ENCODE measurements around the gene GPAM.

DNA sequence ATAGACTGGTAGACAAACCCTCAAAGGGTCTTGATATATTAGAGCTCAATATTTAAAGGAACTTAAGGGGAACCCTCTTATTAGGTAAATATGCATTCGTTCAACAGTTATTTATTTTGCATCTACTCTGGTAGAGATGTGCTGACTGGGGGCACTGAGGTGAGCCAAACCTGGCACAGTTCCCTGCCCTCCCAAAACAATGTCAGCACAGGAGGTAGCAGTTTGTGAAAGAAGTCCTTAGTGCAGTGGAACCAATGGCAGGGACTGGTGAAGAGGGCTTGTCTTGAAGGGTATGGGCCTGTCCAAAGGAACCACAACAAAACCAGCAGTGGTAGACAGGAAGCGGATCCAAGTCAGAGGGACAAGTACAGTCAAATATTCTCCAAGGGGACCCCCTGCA, 32.6 kb upstream of the GPAM start:
- TF ChIP-seq, protein P1, sequence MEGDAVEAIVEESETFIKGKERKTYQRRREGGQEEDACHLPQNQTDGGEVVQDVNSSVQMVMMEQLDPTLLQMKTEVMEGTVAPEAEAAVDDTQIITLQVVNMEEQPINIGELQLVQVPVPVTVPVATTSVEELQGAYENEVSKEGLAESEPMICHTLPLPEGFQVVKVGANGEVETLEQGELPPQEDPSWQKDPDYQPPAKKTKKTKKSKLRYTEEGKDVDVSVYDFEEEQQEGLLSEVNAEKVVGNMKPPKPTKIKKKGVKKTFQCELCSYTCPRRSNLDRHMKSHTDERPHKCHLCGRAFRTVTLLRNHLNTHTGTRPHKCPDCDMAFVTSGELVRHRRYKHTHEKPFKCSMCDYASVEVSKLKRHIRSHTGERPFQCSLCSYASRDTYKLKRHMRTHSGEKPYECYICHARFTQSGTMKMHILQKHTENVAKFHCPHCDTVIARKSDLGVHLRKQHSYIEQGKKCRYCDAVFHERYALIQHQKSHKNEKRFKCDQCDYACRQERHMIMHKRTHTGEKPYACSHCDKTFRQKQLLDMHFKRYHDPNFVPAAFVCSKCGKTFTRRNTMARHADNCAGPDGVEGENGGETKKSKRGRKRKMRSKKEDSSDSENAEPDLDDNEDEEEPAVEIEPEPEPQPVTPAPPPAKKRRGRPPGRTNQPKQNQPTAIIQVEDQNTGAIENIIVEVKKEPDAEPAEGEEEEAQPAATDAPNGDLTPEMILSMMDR (IDR thresholded peaks at IDR 0.05), result no peak
- TF ChIP-seq EP300 (IDR thresholded peaks at IDR 0.05) (no peak), POLR2A (IDR thresholded peaks at IDR 0.05) (no peak), POLR2AphosphoS5 (IDR thresholded peaks at IDR 0.05) (no peak)

Measured in upper lobe of left lung (tissue), 4 donors.